Coronary artery (tissue), 2 donors: Measurements from ENCODE around the gene FBN2.

ENCODE experiments used
- DNase-seq: peaks from one replicate; pipeline ENCODE4 v3.0.0-alpha.2; 2017; ENCODE audit warnings: low spot score
- H3K27ac ChIP-seq, 2 donors: fragments of 200-600 bp; sonication (generic); one replicate each; pipeline ENCODE4 v1.5.1; 2016 to 2019
- H3K4me3 ChIP-seq: fragments of 200-600 bp; sonication (generic); 2 replicates; pipeline ENCODE4 v1.5.1; 2016; ENCODE audit warnings: mild to moderate bottlenecking, moderate library complexity
- CTCF ChIP-seq: fragments of 200-600 bp; sonication (generic); IDR thresholded peaks from one replicate; pipeline ENCODE4 v1.5.1; 2019; ENCODE audit warnings: antibody characterized with exemption

FBN2 gene

GRCh38 chr5:128220841-128221240 lies 317.2 kb downstream of the FBN2 start:
- Histone ChIP-seq H3K27ac (no peak overlapping the region), H3K4me3 (no peak overlapping the region)
- DNase-seq = no peak
- no peak for TF ChIP-seq CTCF

GRCh38 chr5:128216860-128217531 lies 321.0 kb downstream of the FBN2 start:
- peak overlapping the region in 1 of 2 donors; percentile 25 for H3K27ac ChIP-seq
- H3K4me3 ChIP-seq = no peak overlapping the region
- TF ChIP-seq CTCF = no peak
- DNase-seq = no peak

GRCh38 chr5:128216285-128216684 lies 321.8 kb downstream of the FBN2 start:
- TF ChIP-seq CTCF = no peak
- H3K27ac ChIP-seq = no peak overlapping the region
- H3K4me3 ChIP-seq = no peak overlapping the region

GRCh38 chr5:128213833-128214232 lies 324.2 kb downstream of the FBN2 start:
- no peak for DNase-seq
- no peak overlapping the region for H3K4me3 ChIP-seq
- H3K27ac ChIP-seq = no peak overlapping the region
- TF ChIP-seq CTCF = no peak

More at GRCh38 chr5:128216285-128216684, 321.8 kb downstream of the FBN2 start:
- DNase-seq = no peak

- TF ChIP-seq CTCF = peak; percentile 20
- H3K4me3 ChIP-seq = no peak overlapping the region
- no peak for DNase-seq
These were observed 324.7 kb downstream of the FBN2 start for GRCh38 chr5:128213340-128213739.

GRCh38 chr5:128212191-128212806 lies 325.7 kb downstream of the FBN2 start:
- no peak overlapping the region for H3K27ac ChIP-seq
- H3K4me3 ChIP-seq = no peak overlapping the region
- no peak for DNase-seq
- no peak for TF ChIP-seq CTCF

More at GRCh38 chr5:128213340-128213739, 324.7 kb downstream of the FBN2 start:
- H3K27ac ChIP-seq = no peak overlapping the region

- no peak for DNase-seq
- Histone ChIP-seq H3K27ac (no peak overlapping the region), H3K4me3 (no peak overlapping the region)
- no peak for TF ChIP-seq CTCF
These were observed 329.6 kb downstream of the FBN2 start for GRCh38 chr5:128208436-128208835.
